Stimulated activated naive CD4-positive, alpha-beta T cell (primary cell): Measurements from ENCODE around the gene HOXA7.
A peak's percentile ranks its signal among the peaks of the same experiment; 100 is the strongest.

ENCODE experiments used
- DNase-seq, 6 experiments: peaks; one replicate each; lab custom pipeline; 2025; lab: John Stamatoyannopoulos, UW

Gene HOXA7

DNA sequence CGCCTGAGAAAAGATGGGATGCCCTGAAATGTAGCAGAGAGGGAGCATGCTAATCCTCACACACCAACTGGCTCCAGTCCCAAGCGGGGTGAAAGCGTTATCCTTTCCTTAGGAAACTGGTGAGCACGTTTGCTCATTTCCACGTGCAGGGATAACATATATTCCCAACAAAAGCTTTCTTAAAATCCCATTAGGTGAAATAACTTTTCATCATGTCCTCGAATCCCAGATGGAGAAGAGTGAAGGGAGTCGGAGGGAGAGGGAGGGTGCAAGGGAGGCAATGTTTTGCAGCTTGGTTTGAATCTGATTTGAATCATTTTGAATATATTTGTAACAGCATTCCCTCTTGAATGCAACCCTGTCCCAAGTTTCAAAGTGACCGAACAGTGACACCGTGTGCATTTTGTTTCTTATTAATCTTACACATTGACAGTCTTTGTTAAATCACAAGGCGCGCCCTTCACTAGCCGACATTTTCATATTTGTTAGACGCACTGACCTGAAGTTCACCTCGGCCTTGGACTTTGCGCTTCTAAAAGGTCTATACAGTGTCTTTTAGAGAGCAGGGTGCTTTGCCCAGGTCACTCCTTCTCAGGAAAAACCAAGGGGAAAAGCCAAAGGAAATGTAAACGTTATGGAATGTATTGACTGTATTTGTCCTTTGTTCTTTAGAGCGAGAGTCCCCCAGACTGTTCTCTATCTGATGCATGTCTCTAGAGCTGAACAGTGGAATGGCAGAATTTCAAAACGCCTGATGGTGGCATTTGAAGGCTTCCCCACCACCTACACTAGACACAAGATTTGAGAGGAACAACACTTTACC lies 22.9 kb downstream of the HOXA7 start:
- no peak for DNase-seq

DNA sequence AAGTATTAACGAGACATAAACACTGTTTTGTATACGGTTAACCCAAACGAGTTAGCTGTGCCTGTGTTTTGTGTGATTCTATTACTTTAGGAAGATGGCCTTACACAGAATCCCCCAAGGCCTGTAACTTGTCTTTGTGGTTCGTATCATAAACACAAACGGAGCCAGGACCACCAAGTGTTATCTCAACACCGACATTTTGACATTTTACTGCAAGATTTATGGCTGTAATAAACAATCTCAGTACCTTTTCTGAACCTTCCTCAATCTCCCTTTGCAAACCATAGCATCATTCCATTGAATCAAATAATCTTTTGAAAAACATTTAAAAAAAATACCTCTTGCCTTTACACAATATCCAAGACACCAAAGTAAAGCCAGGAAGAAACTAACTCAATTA lies 23.5 kb downstream of the HOXA7 start:
- DNase-seq, result no peak

DNA sequence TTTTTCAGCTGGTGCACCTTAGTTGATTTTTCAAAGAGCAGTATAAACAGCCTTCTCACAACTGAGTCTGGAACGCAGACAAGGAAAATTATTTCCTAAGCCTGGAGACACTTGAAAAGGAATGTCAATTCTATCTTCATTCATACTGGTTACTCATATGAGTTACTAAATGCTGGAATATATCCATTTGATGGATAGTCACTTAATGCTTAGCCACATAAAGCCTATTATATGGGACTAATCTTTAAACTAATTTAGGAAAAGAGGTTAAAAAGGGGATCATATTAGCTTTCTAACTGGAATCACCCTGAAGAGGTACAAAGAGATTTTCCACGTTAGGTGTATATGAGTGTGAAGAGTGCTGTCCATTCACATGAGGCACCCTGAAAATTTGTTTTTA lies 24.3 kb downstream of the HOXA7 start:
- no peak for DNase-seq

DNA sequence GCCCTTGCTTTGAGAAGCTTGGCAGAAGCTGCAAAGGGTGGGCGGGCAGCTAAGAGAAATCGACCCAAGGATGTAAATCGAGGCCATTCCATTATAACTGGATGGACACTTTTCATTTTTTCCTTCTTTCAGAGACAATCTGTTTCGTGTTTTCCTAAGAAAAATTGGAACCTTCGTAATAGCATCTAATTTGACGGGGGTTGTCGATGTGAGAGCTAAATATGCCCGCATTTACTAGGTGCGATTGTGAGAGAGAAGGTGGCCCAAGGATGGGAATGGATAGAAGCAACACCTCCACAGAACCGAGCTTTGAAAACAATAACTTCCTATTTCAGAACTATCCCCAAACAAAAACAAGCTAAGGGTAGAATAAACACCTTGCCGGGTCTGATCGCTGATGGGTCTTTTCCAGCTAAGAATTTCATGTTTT lies 25.1 kb downstream of the HOXA7 start:
- no peak for DNase-seq

DNA sequence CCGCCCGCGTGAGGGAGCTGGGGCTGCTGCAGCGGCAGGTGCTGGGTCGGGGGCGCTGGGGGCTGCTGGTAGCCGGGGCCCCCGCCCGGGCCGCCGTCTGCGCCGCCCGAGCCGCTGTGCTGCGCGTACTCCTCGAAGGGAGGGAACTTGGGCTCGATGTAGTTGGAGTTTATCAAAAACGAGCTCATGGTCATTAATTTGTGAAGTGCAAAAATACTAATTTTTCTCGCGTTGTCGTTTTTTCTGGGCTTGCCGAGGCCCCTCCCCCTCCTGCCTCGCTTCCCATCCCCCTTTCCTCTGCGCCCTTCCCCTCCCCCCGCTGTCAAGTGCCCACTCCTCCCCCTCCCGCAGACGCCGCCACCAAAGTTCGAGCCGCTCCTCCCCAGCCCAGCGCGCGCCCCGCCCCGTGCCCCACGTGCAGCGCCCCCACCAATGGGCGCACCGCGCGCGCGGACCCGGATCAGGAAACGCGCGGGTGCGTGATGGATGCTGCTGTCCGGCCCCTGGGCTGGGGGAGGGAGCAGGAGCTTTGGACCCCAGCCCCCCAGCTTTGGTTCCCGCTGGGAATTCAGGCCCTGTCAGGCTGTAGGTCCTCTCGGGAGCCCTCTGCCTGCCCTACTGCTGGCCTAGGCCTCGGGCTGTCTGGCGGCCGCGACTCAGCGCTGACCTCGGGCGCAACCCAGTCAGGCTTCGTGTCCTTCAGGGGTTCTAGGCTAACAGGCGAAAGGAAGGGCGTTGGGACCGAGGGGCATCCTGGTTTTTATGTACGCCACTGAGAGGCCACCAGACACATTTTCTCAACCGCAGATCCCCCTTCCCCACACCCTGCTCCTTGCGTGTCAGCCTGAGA lies 25.7 kb downstream of the HOXA7 start, which contains the start of gene HOXA4:
Gene HOXA4 (minus strand): TSS at position 218 of the 850 bp plus-strand sequence. CDS start 24 bp downstream, at position 194.
- peak; percentile 20 to 84 (median 74) for DNase-seq

DNA sequence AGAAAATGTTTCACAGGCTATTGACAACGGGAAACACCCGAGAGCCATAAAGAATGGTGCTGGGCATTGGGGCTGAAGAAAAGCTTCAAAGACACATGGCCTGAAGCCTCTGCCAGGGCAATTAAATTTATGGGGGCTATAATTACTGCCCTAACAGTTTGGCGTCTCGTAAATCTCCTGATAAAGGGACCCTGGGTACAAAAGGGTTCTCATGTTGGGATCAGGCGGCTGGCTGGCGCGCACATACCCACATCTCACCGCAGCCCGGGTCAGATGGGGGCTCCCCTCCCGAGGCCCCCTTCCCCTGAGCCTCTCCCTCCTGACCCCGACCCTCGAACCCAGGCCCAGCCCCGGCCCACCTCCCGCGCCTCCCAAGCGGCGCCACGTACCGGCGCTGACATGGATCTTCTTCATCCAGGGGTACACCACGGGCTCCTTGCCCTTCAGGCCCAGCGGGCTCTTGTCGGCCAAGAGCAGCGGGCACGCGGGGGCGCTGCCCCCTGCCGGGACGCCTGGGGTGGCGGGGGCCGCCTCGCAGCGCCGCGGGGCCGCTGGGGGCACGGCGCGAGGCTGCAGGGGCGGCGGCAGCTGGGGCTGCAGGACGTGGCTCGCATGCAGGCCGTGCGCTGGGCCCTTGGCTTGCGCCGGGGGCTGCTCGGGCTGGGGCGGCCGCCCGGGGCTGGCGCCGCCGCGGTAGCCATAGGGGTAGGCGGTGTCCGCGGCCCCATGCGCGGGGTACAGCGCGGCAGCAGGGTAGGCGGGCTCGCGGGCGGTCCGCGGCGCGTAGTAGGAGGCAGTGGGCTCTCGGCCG lies 26.5 kb downstream of the HOXA7 start:
- DNase-seq, result peak in 2 of 6 experiments; percentile 15 to 29

DNA sequence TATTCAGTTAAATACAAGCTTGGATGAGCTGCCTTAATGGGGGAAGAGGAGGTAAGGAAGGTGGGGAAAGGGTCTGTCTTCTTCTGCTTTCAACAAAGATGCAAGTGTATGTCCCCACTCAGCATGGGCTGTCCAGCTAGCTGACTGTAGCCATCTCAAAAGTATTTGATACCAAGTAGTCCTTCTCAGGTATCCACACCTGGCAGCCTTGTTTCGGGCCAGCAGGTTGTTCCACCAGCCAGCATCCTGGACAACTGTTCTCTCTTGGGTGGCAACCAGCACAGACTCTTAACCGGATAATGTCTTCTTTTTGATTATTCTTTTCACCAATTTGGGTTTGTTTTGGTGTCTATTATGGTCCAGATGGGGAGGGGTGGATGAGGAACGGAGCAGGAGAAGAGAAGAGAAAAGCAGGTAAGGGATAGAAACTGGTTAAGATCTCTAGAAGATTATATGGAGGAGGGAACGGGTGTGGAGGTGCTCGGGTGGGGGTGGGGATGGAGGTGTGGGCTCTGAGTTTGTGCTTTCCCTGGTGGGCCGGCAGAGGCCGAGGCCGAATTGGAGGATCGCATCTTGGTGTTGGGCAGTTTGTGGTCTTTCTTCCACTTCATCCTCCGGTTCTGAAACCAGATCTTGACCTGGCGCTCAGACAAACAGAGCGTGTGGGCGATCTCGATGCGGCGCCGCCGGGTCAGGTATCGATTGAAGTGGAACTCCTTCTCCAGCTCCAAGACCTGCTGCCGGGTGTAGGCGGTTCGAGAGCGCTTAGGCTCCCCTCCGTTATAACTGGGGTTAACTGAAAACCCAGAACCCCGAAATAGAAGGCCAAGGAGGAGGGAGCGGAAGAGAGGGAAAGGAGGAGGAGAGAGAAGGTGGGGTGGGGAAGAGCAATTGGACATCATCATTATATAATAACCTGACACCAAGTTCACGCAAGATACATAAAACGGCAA lies 27.4 kb downstream of the HOXA7 start:
- DNase-seq, result no peak

DNA sequence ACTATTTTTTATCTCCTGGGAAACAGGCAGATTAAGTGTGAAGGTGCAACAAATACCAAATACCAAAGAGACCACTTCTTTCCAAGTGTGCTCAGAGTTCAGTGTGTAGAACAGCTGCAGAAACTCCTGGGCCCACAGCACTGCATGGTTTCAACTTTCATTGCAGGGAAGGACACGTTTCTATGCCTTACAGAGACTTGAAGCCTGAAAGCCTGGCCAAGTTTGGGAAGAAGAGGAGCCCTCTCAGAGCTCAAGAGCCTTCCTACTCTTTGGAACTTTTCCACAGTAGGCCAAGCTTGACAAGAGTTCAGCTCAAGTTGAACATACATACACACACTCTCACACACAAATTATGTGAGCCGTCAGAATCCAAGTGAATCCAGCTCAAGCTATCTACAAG lies 28.4 kb downstream of the HOXA7 start:
- DNase-seq, result no peak

DNA sequence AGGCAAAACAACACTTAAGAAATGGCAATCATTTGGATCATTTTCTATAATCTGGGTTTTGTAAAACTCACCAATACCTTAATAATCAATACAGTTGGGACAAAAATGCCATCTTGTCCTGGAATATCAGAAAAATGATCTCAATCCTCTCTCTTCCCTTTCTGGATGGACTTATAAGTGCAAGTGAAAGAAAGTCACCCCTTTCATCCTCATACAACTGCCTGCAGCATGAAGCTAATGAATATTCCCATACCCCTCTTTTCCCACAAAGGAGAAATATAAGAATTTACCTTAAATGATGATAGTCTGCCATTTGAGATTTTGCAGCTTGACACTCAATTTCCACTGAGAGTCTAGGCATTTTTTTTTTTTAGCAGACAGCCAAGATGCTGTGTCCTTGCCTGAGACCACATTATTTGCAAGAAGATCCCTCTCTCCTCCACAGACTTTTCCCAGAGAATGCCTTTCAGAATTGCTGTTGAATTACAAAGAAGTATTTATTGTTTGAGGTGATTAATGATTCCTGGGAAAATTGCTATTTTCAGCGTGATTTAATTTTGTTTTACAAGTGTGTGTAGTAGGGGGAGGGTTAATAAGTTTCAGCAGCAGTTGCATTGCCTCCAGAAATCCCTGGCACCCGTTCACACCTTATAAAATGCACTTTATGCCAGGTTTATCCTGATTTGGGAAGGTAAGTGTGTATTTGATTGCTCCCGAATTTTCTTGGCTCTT lies 29.7 kb downstream of the HOXA7 start:
- DNase-seq, result no peak

DNA sequence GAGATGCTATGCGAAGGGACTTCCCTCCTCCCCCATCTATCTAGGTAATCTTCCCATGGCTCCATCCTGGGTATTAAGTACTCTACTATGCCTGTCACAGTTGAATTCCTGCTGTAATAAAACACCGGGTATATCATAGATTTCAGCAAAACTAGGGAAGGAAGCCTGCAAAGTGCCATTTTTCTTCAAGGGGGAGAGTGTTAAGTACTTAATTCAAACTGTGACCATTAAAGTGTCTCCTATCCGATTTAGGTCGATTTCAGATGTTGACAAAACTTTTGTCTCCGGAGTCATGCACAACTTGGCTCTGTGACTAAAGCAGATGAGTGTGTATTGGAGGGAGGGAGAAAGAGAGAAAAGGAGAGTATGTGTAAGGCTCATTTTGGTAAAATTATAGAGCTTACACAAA lies 30.5 kb downstream of the HOXA7 start:
- DNase-seq, result no peak

DNA sequence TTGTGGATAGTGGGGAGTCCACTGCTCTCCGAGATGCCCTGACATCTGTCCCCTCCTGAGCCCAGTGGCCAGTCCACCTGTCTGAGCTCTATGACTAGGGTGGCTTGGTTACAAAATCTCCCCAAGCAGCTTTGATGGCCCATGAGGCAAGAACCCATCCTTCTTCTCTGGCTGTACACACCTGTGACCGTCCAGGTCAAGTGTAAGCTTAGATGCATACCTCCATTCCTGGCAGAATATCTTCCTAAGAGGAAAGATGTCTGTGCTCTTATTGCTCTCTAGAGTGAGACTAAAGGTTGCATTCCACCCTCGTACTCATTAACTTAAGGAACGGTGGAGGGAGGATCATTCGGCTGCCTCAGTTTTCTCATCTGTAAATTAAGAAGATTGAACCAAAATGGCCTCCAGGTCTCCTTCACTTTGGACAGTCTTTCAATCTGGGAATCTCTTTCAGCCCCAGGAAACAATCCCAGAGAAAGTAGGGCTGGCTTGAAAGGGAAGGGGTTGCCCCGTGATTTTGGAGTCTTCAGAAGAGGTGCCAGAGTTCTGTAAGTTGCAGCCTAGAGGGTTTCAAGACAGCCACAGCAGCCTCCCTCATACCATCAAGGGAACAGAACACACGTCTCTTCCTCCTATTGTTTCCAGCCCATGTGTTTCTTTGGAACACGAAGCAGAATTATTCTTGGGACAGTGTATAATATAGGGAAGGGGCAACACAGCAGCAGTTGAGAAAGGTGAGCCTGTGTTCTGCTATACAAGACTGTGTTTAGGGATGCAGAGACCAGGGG lies 31.4 kb downstream of the HOXA7 start:
- DNase-seq, result no peak

DNA sequence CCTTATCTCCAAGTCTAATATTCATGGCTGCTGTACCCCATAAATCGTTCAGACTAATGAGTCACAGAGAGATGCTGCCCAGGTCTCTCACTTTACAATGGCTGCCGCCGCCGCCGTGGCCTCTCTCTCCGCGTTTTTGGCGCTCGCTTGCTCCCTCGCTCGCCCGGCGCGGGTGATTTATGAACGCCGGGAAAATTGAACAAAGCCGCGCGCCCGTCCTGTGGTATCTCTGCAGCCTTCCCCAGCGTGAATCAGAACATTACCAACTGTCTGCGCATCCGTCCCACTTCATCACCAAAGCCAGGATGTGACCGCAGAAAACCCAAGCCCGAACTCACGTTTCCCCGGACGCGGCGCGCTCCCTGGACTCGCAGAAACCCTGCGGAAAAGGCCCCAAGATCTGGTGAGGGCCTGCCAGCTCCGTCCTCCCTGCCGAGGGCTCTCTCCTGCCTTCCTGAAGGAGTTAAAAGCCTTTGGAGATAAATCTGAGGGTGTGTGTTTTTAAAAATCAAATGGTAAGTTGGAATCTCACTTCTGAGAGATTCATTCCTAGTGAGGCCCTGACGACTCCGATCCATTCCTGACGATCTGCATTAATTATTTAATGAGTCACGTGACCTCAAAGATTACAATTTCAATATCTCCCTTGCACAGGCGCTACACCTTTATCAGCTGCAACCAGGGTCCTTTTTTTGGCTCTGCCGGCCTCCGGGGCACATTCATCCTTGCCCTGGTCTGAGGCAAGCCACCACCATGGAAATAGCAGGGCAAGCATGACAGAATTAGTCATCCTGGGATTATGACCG lies 32.2 kb downstream of the HOXA7 start:
- DNase-seq, result no peak

DNA sequence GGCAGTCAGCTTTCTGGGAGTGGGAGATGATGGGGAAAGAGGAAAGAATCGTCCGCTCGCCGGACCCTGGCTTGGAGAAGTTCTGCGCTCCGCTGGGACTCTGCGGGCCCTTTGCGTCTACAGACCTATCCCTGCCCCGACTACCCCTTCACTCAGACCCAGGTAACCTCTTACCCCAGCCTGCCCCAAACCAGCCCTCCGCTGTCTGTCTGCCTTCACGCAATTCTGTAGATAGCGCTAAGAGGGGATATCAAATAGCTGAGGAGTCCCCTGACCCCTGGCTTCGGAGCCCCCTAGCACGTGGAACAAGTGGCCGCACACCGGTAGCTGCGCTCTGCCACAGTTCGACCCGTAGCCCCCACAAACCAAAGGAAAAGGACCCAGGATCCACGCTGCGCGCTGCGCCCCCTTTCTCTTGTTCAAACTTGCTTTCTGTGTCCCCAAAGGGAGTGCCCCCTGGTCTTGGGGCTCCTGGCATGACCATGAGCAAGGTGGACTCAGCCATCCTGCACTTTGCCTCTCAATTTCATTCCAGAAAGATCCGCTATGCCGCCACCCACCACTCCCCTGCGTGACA lies 32.9 kb downstream of the HOXA7 start:
- DNase-seq, result no peak

DNA sequence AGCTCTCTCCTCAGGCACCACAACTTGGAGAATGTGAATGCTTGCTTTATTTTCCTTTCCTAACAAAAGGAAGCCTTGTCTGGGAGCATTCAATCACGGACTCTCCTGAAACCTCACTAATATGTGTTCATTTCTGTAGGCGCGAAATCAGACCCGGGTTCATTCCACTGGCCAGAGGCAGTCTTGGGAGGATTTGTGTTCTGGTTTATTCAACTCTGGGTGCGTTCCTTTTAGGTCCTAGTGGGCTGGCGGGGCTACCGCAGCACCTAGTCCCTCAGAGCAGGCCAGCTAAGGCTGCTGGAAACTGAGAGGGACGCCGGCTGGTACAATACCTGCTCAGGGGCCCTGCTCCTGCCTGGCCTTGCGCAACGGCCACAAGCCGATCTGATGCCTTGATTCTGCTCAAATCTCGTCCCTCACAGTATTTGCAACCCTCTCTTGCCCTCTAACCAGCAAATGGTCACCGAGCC lies 33.4 kb downstream of the HOXA7 start:
- no peak for DNase-seq

DNA sequence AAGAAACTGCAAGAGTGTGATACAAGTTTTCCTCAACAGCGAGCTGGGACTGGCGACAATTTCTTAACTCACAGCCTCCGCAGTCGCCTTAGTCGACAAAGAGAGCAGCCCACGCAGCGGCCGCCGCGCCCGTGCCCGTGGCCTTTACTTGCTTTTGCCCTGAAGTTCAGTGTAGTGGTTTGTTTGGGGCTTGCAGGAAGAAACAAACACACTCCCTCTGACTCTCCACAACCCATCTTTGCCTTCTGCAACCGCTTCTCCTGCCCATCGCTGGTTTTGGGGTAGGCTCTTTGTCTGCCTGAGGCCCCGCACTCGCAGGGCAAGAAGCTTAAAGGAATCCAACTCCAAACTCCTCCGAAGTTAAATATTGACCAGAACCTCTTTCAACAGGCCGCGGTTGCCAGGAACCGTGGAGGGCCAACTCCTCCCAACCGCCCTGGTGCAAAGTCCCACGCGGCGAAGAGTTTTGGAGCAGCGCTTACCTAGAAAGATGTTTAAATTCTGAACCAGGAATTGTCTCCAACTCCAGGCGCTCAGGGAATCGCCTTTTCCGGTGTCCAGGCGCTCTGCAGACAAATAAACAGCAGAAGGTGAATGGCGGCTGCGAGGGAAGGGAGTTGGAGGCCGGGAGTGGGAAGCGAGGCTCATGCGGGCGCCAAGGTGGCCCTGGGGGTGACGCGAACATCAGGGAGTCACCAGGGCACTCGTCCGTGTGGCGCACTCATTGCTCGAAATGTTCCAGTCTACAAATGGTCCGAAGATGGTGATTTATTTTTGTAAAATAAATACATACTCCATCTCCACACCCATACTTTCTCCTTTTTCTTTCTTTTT lies 34.2 kb downstream of the HOXA7 start:
- DNase-seq, result no peak

DNA sequence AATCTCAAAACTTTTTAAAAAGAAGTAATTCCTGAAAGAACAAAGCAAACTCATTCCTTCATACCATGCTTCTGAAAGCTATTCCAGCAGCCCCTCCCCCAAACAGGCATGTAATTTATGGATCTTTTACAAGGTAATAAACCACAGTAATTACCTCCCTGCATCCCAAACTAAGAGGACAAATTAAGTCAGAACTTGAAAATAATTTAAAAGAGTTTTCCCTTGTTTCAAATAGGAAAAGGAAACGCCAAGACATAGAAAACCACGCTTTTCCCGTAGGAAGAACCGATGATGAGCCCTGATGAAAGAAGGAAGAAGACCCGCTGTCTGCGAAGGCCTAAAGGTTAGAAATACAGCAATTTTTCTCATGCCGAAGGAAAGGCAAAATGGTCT lies 34.8 kb downstream of the HOXA7 start:
- DNase-seq, result no peak

DNA sequence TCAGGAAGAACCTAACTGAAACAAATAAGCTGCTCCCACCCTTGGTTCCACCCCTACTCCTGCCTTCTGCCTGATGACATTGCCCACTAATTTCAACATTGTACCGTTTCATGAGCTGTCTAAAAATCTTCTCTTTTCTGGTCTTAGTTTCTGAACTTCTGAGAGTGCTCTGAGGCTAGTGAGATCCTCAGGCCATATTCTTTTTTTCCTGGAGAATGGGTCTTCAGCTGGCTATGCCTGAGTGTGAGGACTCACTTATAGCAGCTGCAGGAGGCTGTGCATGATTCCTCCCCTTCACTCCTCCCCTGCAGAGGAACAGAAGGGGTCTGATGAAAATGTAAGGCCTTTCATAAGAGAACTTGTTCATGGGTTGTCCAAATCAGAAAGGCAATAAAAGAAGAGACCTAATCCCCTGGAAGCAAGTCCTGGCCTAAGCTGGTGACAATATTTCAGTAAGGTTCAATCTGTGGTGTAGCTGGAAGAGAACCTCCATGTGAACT lies 37.0 kb downstream of the HOXA7 start:
- DNase-seq, result no peak
